Lower leg skin (tissue), 4 donors: ENCODE results near the gene RAB40B. TPM values are rescaled to one million over a fixed set of nuclear protein-coding genes. Genes with fewer than 3 reads are reported as not detected.

Experiments used
- DNase-seq, 2 donors: peaks; one replicate each; pipeline ENCODE4 v3.0.0-alpha.2; 2019; ENCODE audit warnings: low spot score in 2 of 2
- H3K4me3 ChIP-seq: fragments of 200-600 bp; sonication (generic); 2 replicates; pipeline ENCODE4 v1.5.1; 2017; ENCODE audit warnings: mild to moderate bottlenecking, low read depth; ENCODE audit not compliant: poor library complexity, severe bottlenecking
- CTCF ChIP-seq, 3 donors: fragments of 450-650 bp; IDR thresholded peaks; one replicate each; pipeline ENCODE4 v1.5.1; 2016; ENCODE audit warnings: antibody characterized with exemption in 3 of 3, mild to moderate bottlenecking in 3 of 3, moderate library complexity in 2 of 3
- POLR2A ChIP-seq, 2 donors: fragments of 450-650 bp; IDR thresholded peaks; one replicate each; pipeline ENCODE4 v1.6.1; 2016 to 2017; ENCODE audit warnings: antibody characterized with exemption in 2 of 2, mild to moderate bottlenecking in 1 of 2, moderate library complexity in 1 of 2
- WGBS, 2 donors: methylation state at CpG; one replicate each; pipeline ENCODE4 v1.1.5; 2018; 5-methylcytosine and 5-hydroxymethylcytosine counted together
- intact Hi-C: fragments of 100-400 bp; cut with DNase I; formaldehyde crosslinking; loops from one replicate; pipeline ENCODE4 v1.15.0; 2023; ENCODE audit warnings: low total_unique reads
- total RNA-seq, 4 donors: library from RNA; depleted of rRNA; stranded (reverse); fragments of >200 nt; gene quantifications; one replicate each; pipeline ENCODE4 v1.1.0, GENCODE V29; 2016

RAB40B gene
- total RNA-seq, 4 donors from 2014 or later: 17.4 to 51.2 (median 27.0) TPM

GRCh38 chr17:82614095-82614631 is 84.3 kb downstream of the RAB40B start:
- no peak overlapping the region for H3K4me3 ChIP-seq
- TF ChIP-seq CTCF (IDR thresholded peaks at IDR 0.05): no peak
- no peak for TF ChIP-seq POLR2A (IDR thresholded peaks at IDR 0.05)
- 50 to 65% methylated on average over 2 to 9 of the region's 22 CpGs for WGBS, 2 donors
- intact Hi-C loops: no loop called here
- no peak for DNase-seq

- H3K4me3 ChIP-seq: no peak overlapping the region
- TF ChIP-seq CTCF (IDR thresholded peaks at IDR 0.05) (no peak), POLR2A (IDR thresholded peaks at IDR 0.05) (no peak)
- 74 to 79% methylated on average over 37 of the region's 37 CpGs for WGBS, 2 donors
- no peak for DNase-seq
- intact Hi-C loops: no loop called here
Observed at GRCh38 chr17:82613283-82614094, 85.0 kb downstream of the RAB40B start.

GRCh38 chr17:82611140-82612058 is 87.1 kb downstream of the RAB40B start:
- WGBS, 2 donors: 74 to 78% methylated on average over 21 of the region's 21 CpGs
- intact Hi-C loops: no loop called here
- H3K4me3 ChIP-seq: no peak overlapping the region
- DNase-seq: no peak
- no peak for TF ChIP-seq CTCF (IDR thresholded peaks at IDR 0.05)
- TF ChIP-seq POLR2A (IDR thresholded peaks at IDR 0.05): no peak

- 92 to 94% methylated on average over 4 of the region's 4 CpGs for WGBS, 2 donors
- DNase-seq: no peak
- no peak for TF ChIP-seq CTCF (IDR thresholded peaks at IDR 0.05)
- TF ChIP-seq POLR2A (IDR thresholded peaks at IDR 0.05): no peak
- H3K4me3 ChIP-seq: no peak overlapping the region
- intact Hi-C loops: no loop called here
Observed at GRCh38 chr17:82609655-82610054, 88.8 kb downstream of the RAB40B start.

- intact Hi-C loops: no loop called here
- no peak for TF ChIP-seq CTCF (IDR thresholded peaks at IDR 0.05)
- TF ChIP-seq POLR2A (IDR thresholded peaks at IDR 0.05): no peak
- WGBS, 2 donors: 66 to 70% methylated on average over 5 of the region's 5 CpGs
- H3K4me3 ChIP-seq: no peak overlapping the region
- DNase-seq: no peak
Observed at GRCh38 chr17:82608816-82609215, 89.7 kb downstream of the RAB40B start.
